Effector CD4-positive, alpha-beta T cell (primary cell): ENCODE results near the gene C9orf78.

ENCODE experiments used
- DNase-seq: peaks from one replicate; pipeline ENCODE4 v3.0.0-alpha.2; 2020
- total RNA-seq: gene quantifications from one replicate; lab custom pipeline; 2026; lab: John Stamatoyannopoulos, UW

The C9orf78 gene, protein sequence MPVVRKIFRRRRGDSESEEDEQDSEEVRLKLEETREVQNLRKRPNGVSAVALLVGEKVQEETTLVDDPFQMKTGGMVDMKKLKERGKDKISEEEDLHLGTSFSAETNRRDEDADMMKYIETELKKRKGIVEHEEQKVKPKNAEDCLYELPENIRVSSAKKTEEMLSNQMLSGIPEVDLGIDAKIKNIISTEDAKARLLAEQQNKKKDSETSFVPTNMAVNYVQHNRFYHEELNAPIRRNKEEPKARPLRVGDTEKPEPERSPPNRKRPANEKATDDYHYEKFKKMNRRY
- total RNA-seq = 148 reads per million, percentile 89 among the genes with 10 or more reads in this experiment

GRCh38 chr9:129835128-129835859 lies at the start of gene C9orf78, which contains the start of gene USP20:
TSS of gene C9orf78 (minus strand) at chr9:129835275. CDS start at chr9:129835221, 54 bp downstream.
TSS of gene USP20 (plus strand) at chr9:129835458. CDS start at chr9:129852556, 17,098 bp downstream.
- peak; percentile 95 for DNase-seq

DNA sequence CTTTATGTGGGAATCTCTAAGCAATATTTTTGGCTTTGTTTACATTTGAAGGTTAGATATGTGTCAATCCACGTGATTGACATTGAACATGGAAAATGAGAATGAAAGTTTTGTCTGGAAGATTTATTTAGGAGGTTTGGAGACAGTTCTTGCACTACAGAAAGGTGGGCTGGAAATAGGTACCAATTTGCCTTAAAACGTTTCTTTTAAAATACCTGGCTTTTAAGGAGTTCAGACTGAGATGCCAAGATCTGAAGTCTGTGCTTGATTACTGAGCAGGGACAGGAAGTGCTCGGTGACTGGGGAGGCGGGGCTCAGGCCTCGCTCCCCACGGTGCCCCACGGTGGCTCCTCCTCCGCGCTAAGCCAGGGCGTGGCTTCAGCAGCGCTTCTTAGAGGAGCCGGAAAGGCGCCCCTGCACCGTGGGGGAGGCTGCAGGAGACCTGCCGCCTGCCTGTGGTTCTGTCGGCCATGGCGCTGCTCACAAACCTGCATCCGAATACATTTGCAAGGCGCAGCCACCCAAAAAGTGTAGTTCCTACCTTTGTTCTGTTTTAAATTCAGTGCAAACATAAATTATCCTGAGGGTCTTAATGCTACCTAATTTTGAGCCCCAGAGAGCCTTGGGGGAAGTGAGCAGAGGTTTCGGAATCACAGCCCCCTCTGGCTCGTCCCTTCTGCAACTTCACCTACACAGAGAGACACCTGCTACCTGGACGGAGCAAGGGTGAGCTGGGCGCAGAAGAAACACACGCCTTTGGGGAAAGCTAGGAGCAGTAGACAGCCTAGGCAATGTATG lies 49.3 kb upstream of the C9orf78 start:
- peak; percentile 93 for DNase-seq

GRCh38 chr9:129881547-129882324 lies 46.7 kb upstream of the C9orf78 start:
- DNase-seq = no peak

GRCh38 chr9:129880654-129881546 lies 45.8 kb upstream of the C9orf78 start:
- no peak for DNase-seq

DNA sequence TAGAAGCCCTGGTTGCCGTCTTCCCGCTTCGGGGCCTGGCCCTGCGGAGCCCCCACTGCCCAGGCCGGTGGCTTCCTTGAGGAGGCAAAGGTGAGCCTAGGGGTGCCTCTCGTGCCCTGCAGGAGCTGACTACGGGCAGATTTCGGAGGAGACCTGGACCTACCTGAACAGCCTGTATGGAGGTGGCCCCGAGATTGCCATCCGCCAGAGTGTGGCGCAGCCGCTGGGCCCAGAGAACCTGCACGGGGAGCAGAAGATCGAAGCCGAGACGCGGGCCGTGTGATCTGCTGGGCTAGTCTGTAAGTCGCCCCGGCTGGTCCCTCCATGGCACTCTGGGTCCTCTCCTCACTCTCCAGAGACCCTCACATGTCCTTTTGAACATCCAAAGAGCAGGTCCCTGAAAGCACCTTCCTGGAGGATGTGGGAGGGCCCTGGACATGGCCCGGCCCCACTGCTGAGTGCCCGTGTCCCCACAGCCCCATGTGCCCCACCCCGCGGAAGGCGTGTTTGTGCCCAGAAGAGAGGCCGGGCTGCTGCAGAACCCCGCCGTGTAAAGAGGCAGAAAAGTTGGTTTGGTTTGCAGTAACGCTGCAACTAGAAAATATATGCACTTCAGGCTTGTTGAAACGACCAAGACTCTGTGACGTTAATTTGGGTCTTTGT lies 45.0 kb upstream of the C9orf78 start:
- no peak for DNase-seq

DNA sequence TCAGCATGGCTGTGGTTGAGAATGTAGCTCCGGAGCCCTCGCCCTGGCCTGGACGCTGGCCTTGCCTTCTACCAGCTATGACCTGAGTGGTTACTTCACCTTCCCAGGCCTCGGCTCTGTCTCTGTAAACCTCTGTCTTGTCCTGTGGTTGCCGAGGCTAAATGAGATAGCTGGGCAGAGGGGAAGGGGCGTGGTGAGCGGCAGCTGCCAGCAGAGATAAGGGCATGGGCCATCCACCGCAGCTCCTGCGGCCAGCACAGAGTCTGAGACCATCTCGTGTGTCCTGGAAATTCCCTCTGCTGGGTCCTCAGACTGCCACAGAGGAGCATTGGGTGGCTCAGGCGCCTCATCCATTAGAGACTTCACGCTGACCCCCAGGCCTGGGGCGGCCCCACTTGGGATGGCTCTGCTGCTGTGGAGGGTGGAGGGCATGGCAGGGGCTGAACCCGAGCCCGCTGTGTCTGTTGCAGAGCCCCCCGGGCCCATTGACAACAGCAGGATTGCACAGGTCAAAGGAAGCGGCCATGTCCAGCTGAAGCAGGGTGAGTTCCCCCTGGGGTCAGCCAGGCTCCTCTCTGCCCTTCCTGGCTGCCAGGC lies 44.1 kb upstream of the C9orf78 start:
- no peak for DNase-seq

DNA sequence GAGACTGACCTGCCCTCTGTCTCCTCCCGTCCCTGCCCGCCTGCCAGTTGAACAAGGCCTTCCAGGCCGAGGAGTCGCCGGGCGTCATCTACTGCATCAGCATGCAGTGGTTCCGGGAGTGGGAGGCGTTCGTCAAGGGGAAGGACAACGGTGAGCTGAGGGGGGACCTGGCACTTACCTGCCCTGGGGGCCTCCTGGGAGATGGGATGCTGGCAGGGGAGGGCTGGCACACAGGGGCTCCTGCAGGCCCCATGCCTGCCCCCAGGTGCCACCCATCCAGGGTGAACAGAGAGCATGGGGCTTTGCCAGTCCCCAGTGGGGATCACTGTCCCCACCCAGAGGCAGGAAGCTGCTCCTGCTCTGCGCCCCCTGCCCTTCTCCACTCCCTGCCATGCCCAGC lies 43.2 kb upstream of the C9orf78 start:
- DNase-seq = no peak

GRCh38 chr9:129876815-129877214 lies 41.7 kb upstream of the C9orf78 start:
- no peak for DNase-seq

GRCh38 chr9:129875687-129876395 lies 40.8 kb upstream of the C9orf78 start:
- DNase-seq = no peak

DNA sequence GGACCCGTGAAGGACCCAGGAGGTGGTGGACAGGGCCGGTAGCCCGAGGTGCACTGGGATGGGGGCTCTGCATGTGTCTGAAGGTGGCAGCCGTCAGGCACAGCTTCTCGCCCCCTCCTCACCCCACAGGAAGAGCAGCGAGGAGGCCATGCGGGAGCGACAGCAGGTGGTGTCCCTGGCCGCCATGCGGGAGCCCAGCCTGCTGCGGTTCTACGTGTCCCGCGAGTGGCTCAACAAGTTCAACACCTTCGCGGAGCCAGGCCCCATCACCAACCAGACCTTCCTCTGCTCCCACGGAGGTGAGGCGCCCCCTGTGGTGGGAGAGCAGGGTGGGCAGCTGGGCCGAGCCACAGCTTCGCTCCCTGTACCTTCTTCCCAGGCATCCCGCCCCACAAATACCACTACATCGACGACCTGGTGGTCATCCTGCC lies 40.1 kb upstream of the C9orf78 start:
- DNase-seq = no peak

- no peak for DNase-seq
Observed at GRCh38 chr9:129874261-129875101, 39.4 kb upstream of the C9orf78 start.

DNA sequence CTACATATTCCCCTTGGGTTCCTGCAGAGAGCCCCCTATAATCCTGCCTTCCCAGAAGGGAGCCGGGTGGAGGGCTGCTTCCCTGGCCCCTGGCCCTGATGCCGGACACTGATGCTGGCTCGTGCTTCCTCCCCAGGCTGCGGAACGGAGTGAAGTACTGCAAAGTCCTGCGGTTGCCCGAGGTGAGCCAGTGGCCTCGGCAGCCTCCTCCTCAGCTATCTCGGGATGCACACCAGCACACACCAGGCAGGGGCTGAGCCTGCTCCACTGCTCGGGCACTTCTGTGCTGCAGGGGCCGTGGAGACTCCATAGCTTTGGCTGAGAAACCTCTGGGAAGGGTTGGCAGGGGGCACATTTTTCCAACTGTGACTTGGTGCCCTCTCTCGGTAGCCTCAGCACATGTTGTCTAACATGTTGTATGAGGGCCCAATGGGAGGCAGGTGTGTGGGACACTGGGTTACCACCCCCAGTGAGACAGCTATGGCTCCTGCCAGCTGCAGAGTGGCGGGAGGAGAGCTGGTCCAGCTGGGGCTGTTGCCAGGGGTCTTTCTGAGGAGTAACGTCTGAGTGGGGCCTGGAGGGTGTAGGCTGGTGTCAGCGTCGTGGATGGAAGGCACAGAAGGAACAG lies 38.6 kb upstream of the C9orf78 start:
- no peak for DNase-seq

DNA sequence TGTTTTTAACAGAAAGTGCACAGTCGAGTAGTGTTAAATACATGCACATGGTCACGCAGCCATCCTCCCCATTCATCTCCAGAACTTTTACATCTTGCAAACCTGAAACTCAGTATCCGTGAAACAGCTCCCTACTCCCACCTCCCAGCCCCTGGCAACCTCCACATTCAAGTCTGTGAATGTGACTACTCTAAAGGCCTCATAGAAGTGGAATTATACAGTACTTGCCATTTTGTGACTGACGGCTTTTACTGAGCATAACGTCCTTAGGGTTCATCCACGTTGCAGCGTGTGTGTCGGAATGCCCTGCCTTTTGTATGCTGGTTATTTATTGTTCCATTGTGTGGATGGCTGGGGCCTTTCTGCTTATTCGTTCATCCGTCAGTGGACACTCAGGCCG lies 36.0 kb upstream of the C9orf78 start:
- no peak for DNase-seq

DNA sequence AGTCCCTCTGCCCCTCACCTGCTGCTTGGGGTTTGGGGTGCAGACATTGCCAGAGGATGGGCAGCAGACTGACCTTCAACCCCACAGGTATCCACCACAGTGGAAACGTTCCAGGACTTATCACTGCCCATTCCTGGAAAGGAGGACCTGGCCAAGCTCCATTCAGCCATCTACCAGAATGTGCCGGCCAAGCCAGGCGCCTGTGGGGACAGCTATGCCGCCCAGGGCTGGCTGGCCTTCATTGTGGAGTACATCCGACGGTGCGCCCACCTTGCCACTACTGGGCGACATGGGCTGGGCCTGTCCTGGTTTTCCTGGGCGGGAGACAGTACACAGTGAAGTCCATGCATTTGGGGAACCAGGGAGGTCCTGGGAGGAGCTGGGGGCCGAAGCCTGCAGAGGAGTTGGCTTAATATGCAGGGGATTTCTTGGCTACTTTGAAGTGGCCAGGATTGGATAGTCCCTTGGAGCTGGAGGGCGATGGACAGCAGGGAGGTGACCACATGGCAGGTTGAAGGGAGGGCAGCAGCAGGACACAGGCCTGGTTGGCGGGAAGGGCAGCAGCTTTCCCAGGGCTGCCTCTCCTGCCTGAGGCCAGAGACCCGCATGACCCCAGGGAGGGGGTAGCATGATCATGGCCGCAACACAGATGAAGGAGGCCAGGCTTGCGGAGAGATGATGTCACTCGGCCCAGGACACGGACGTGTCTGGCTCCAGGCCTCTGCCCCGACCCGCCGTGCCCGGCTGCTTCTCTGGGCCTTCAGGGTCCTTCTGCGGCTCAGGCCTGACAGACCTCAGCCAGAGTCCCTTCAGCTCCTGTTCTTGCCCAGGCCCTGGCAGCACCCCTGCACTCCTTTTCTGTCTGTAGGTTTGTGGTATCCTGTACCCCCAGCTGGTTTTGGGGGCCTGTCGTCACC lies 34.8 kb upstream of the C9orf78 start:
- DNase-seq = no peak

DNA sequence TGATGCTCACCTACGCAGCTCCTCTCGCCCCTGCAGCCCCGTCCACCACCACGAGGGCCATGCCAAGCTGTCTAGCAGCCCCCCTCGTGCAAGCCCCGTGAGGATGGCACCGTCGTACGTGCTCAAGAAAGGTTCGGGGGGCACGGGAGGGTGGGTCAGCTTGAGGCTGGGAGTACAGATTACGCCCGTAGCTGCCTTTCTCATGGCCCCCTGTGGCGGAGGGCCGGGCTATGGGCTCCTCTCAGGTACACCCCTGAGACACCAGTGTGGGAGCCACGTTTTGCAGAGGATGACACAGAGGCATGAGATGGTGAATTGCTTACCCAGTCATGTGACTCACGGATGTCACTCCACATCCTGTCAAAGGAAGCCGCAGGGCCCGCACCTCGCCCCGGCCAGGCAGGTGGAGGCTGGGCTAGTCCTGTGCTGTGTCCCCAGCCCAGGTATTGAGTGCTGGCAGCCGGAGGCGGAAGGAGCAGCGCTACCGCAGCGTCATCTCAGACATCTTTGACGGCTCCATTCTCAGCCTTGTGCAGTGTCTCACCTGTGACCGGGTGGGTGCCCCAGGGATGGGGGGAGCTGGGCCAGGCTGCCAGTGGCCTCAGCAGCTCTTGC lies 33.9 kb upstream of the C9orf78 start:
- peak; percentile 90 for DNase-seq

DNA sequence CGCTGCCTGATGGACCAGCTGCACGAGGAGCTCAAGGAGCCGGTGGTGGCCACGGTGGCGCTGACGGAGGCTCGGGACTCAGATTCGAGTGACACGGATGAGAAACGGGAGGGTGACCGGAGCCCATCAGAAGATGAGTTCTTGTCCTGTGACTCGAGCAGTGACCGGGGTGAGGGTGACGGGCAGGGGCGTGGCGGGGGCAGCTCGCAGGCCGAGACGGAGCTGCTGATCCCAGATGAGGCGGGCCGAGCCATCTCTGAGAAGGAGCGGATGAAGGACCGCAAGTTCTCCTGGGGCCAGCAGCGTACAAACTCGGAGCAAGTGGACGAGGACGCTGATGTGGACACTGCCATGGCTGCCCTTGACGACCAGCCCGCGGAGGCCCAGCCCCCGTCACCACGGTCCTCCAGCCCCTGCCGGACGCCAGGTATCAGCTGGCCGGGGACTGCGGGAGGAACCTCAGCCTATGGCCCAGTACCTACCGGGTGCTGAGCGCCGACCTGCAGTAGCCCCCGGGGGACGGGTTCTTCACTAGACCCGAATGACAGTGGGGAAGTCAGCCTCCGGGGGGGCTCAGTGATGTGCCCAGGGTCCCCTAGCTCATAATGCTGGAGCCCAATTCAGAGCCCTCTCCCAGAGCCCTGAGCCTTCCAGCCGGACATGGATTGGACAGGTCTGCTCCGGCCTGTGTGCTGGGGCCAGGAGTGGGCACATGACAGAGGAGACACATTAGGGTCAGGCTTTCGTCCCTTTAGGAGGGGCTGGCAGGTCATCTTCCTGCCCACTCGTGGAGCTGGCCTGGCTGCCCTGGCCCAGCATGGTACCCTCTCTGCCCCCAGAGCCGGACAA lies 33.2 kb upstream of the C9orf78 start:
- no peak for DNase-seq
